Right atrium auricular region (tissue), 2 donors: ENCODE measurements around the gene FOXA1. TPM values are rescaled to one million over a fixed set of nuclear protein-coding genes. Genes with fewer than 3 reads are reported as not detected.
"Not testable (repeated sequence)": the region's sequence is repeated elsewhere in the genome, so short reads cannot be mapped to it uniquely, and the experiment has no call there.

Source experiments
- DNase-seq: peaks from one replicate; pipeline ENCODE4 v3.0.0-alpha.2; 2019; ENCODE audit warnings: low spot score
- H3K27ac ChIP-seq, 2 donors: fragments of 200-600 bp; sonication (generic); 1 replicate in 1 of 2; 2 replicates in 1 of 2; pipeline ENCODE4 v1.5.1; 2016 to 2019
- H3K27me3 ChIP-seq, 2 donors: fragments of 200-600 bp; sonication (generic); one replicate each; pipeline versions ENCODE4 v1.5.1 to v1.6.0; 2017 to 2019
- H3K36me3 ChIP-seq: fragments of 200-600 bp; sonication (generic); one replicate; pipeline ENCODE4 v1.5.1; 2016
- H3K4me1 ChIP-seq, 2 donors: fragments of 200-600 bp; sonication (generic); one replicate each; pipeline versions ENCODE4 v1.5.1 to v1.6.0; 2017 to 2019
- H3K4me3 ChIP-seq, 2 donors: fragments of 200-600 bp; sonication (generic); 1 replicate in 1 of 2; 2 replicates in 1 of 2; pipeline ENCODE4 v1.5.1; 2017 to 2019; ENCODE audit warnings: mild to moderate bottlenecking in 1 of 2, moderate library complexity in 1 of 2
- H3K9me3 ChIP-seq, 2 donors: fragments of 200-600 bp; sonication (generic); one replicate each; pipeline ENCODE4 v1.5.1; 2019
- CTCF ChIP-seq, 2 donors: fragments of 200-600 bp; sonication (generic); IDR thresholded peaks; one replicate each; pipeline ENCODE4 v1.5.1; 2019; ENCODE audit warnings: antibody characterized with exemption in 2 of 2
- total RNA-seq, 2 donors: library from RNA; depleted of rRNA; stranded (reverse); fragments of >200 nt; gene quantifications; one replicate each; pipeline ENCODE4 v1.1.0, GENCODE V29; 2016

Gene FOXA1
- total RNA-seq, 2 donors from 2014 or later = not detected

- Histone ChIP-seq H3K9me3 (no peaks in the 10 kb centered on the region), H3K27ac (no peak overlapping the region), H3K4me3 (no peak overlapping the region), H3K4me1 (no peaks in the 10 kb centered on the region), H3K36me3 (no peaks in the 10 kb centered on the region), H3K27me3 (no peaks in the 10 kb centered on the region)
- DNase-seq = no peak
- no peak for TF ChIP-seq CTCF (IDR thresholded peaks at IDR 0.05)
Measured at GRCh38 chr14:37558740-37559139, 36.3 kb downstream of the FOXA1 start.

- H3K4me3 ChIP-seq, H3K36me3 ChIP-seq, H3K4me1 ChIP-seq, H3K27ac ChIP-seq, DNase-seq, H3K27me3 ChIP-seq: not testable (repeated sequence)
- H3K9me3 ChIP-seq = peaks cover 0 to 16% of the 10 kb centered on the region in 2 donors
Measured at GRCh38 chr14:37555596-37555995, 39.5 kb downstream of the FOXA1 start.

- H3K27ac ChIP-seq = no peak overlapping the region
- no peaks in the 10 kb centered on the region for H3K27me3 ChIP-seq
- no peak for TF ChIP-seq CTCF (IDR thresholded peaks at IDR 0.05)
- peaks cover 0 to 16% of the 10 kb centered on the region in 2 donors for H3K9me3 ChIP-seq
- no peak for DNase-seq
- H3K4me3 ChIP-seq = no peak overlapping the region
- H3K36me3 ChIP-seq = no peaks in the 10 kb centered on the region
- H3K4me1 ChIP-seq = no peaks in the 10 kb centered on the region
Measured at GRCh38 chr14:37553935-37554550, 41.0 kb downstream of the FOXA1 start.

- H3K4me1 ChIP-seq = no peaks in the 10 kb centered on the region
- TF ChIP-seq CTCF (IDR thresholded peaks at IDR 0.05) = no peak
Measured at GRCh38 chr14:37551119-37551518, 43.9 kb downstream of the FOXA1 start.

GRCh38 chr14:37550511-37550910 is 44.5 kb downstream of the FOXA1 start:
- H3K36me3 ChIP-seq = no peaks in the 10 kb centered on the region
- no peaks in the 10 kb centered on the region for H3K27me3 ChIP-seq
- H3K4me3 ChIP-seq = no peak overlapping the region
- H3K9me3 ChIP-seq = peaks cover 0 to 16% of the 10 kb centered on the region in 2 donors
- no peaks in the 10 kb centered on the region for H3K4me1 ChIP-seq
- DNase-seq = no peak
- H3K27ac ChIP-seq = no peak overlapping the region
- no peak for TF ChIP-seq CTCF (IDR thresholded peaks at IDR 0.05)

More at GRCh38 chr14:37551119-37551518, 43.9 kb downstream of the FOXA1 start:
- no peak overlapping the region for H3K4me3 ChIP-seq
- H3K27me3 ChIP-seq = no peaks in the 10 kb centered on the region
- no peaks in the 10 kb centered on the region for H3K36me3 ChIP-seq
- no peak overlapping the region for H3K27ac ChIP-seq
- no peak for DNase-seq
- peaks cover 0 to 16% of the 10 kb centered on the region in 2 donors for H3K9me3 ChIP-seq

- Histone ChIP-seq H3K4me1 (no peaks in the 10 kb centered on the region), H3K9me3 (peaks cover 0 to 1% of the 10 kb centered on the region in 2 donors), H3K36me3 (no peaks in the 10 kb centered on the region), H3K27ac (no peak overlapping the region), H3K4me3 (no peak overlapping the region), H3K27me3 (no peaks in the 10 kb centered on the region)
- no peak for TF ChIP-seq CTCF (IDR thresholded peaks at IDR 0.05)
- DNase-seq = no peak
Measured at GRCh38 chr14:37546621-37547447, 48.2 kb downstream of the FOXA1 start.
